ENCODE data around the gene TIMMDC1. TPM values are rescaled to one million over a fixed set of nuclear protein-coding genes. Genes with fewer than 3 reads are reported as not detected.

Gene TIMMDC1
- total RNA-seq, 2 donors from 2014 or later, result 88.6 to 128 TPM

GRCh38 chr3:119570229-119570628 is 71.9 kb downstream of the TIMMDC1 start:
- DNase-seq, result no peak
- Histone ChIP-seq H3K27ac (no peak overlapping the region), H3K36me3 (no peaks in the 10 kb centered on the region), H3K9me3 (no peaks in the 10 kb centered on the region), H3K9ac (ENCODE audit: low read depth in 2 of 2, low read length in 2 of 2) (no peak overlapping the region), H3K27me3 (no peaks in the 10 kb centered on the region), H3K4me3 (no peak overlapping the region), H3K4me1 (no peaks in the 10 kb centered on the region)
- intact Hi-C loops (cut with DNase I), result no loop called here
- TF ChIP-seq CTCF (IDR thresholded peaks at IDR 0.05), result no peak

- Histone ChIP-seq H3K9ac (ENCODE audit: low read depth in 2 of 2, low read length in 2 of 2) (no peak overlapping the region), H3K36me3 (no peaks in the 10 kb centered on the region), H3K27me3 (no peaks in the 10 kb centered on the region), H3K4me3 (no peak overlapping the region), H3K4me1 (no peaks in the 10 kb centered on the region), H3K27ac (no peak overlapping the region), H3K9me3 (no peaks in the 10 kb centered on the region)
- TF ChIP-seq CTCF (IDR thresholded peaks at IDR 0.05), result no peak
- intact Hi-C loops (cut with DNase I), result no loop called here
- no peak for DNase-seq
These were observed 72.9 kb downstream of the TIMMDC1 start for GRCh38 chr3:119571230-119571629.

DNA sequence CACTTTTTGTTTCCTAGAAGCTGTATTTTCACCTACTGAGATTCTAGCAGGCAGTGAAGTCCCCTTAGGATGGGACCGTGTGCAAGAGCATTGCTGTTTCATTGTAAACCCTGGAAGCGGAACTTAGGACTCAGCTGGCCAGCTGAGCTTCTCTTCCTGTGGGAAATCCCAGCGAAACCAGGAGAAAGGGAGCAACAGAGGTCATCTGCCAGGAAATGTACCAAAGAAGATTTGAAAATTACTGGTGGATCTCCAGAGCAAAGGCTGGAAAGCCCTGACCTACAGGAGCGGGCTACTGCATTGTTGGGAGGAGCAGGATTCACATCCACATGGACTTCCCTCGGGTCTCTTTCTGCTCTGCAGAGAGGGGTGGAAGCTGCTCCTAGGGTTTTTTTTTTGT is 73.3 kb downstream of the TIMMDC1 start:
- Histone ChIP-seq H3K27me3 (no peaks in the 10 kb centered on the region), H3K9ac (ENCODE audit: low read depth in 2 of 2, low read length in 2 of 2) (no peak overlapping the region), H3K9me3 (no peaks in the 10 kb centered on the region), H3K4me3 (no peak overlapping the region), H3K4me1 (no peaks in the 10 kb centered on the region), H3K27ac (no peak overlapping the region), H3K36me3 (no peaks in the 10 kb centered on the region)
- DNase-seq, result no peak
- intact Hi-C loops (cut with DNase I), result no loop called here
- TF ChIP-seq CTCF (IDR thresholded peaks at IDR 0.05), result no peak

Other genes with a start within 250 kb of the TIMMDC1 start
- 1 to 10 TPM; 6.5 to 8.9 TPM for gene ARHGAP31, start 204.2 kb upstream of the TIMMDC1 start, total RNA-seq
- 10 to 100 TPM; 37.4 to 48.8 TPM for gene TMEM39A, start 34.9 kb upstream of the TIMMDC1 start, total RNA-seq
- 10 to 100 TPM; 11.2 to 14.8 TPM for gene POGLUT1, start 29.6 kb upstream of the TIMMDC1 start, total RNA-seq
- gene CD80, start 61.1 kb downstream of the TIMMDC1 start, total RNA-seq, result under 1 TPM; 0.29 to 0.30 TPM
- 1 to 10 TPM; 2.0 to 3.3 TPM for gene ADPRH, start 80.9 kb downstream of the TIMMDC1 start, total RNA-seq
- 1 to 10 TPM in 1 of 2 donors, under 1 TPM in 1; 0.58 to 1.3 TPM for gene PLA1A, start 99.3 kb downstream of the TIMMDC1 start, total RNA-seq
- 10 to 100 TPM in 1 of 2 donors, 1 to 10 TPM in 1; 1.3 to 26.3 TPM for gene POPDC2, start 162.0 kb downstream of the TIMMDC1 start, total RNA-seq
- gene COX17, start 178.9 kb downstream of the TIMMDC1 start, total RNA-seq, result 10 to 100 TPM; 53.5 to 64.5 TPM
- gene CFAP91, start 204.5 kb downstream of the TIMMDC1 start, total RNA-seq, result under 1 TPM; 0.57 to 0.61 TPM